Astrocyte of the spinal cord (primary cell): ENCODE results near the gene SPATA2.

Experiments used
- DNase-seq: peaks from one replicate; pipeline ENCODE4 v3.0.0; 2011; ENCODE audit warnings: low read depth, low spot score
- H3K4me3 ChIP-seq: 2 replicates; pipeline ENCODE4 v1.5.1; 2011; ENCODE audit warnings: low read depth, mild to moderate bottlenecking, low read length, moderate library complexity
- CTCF ChIP-seq: IDR thresholded peaks from 2 replicates; pipeline ENCODE4 v1.5.1; 2012; ENCODE audit warnings: low read depth, mild to moderate bottlenecking, low read length, inconsistent platforms
- in situ Hi-C: cut with HindIII; loops from 2 replicates; pipeline ENCODE4 v1.10.0; 2017; ENCODE audit warnings: low sequenced_read_pairs

SPATA2 gene

GRCh38 chr20:49883246-49883802 is 32.0 kb downstream of the SPATA2 start:
- in situ Hi-C loops: no loop called here
- TF ChIP-seq CTCF: no peak
- H3K4me3 ChIP-seq: no peak overlapping the region
- no peak for DNase-seq

- H3K4me3 ChIP-seq: no peak overlapping the region
- in situ Hi-C loops: no loop called here
- TF ChIP-seq CTCF: no peak
- no peak for DNase-seq
These were observed 33.0 kb downstream of the SPATA2 start for GRCh38 chr20:49882171-49882970.

GRCh38 chr20:49880724-49881445 is 34.4 kb downstream of the SPATA2 start:
- in situ Hi-C loops: no loop called here
- TF ChIP-seq CTCF: no peak
- H3K4me3 ChIP-seq: no peak overlapping the region
- DNase-seq: no peak

- H3K4me3 ChIP-seq: no peak overlapping the region
- DNase-seq: peak; percentile 61
- in situ Hi-C loops: no loop called here
- no peak for TF ChIP-seq CTCF
These were observed 35.2 kb downstream of the SPATA2 start for GRCh38 chr20:49880177-49880576.

- TF ChIP-seq CTCF: no peak
- in situ Hi-C loops: no loop called here
- no peak overlapping the region for H3K4me3 ChIP-seq
- no peak for DNase-seq
These were observed 36.4 kb downstream of the SPATA2 start for GRCh38 chr20:49878977-49879376.

- TF ChIP-seq CTCF: no peak
- DNase-seq: no peak
- H3K4me3 ChIP-seq: no peak overlapping the region
- in situ Hi-C loops: no loop called here
These were observed 37.9 kb downstream of the SPATA2 start for GRCh38 chr20:49877386-49877921.
